ENCODE results near the gene NUMBL. TPM values are rescaled to one million over a fixed set of nuclear protein-coding genes. Genes with fewer than 3 reads are reported as not detected.
"Not testable (repeated sequence)": the region's sequence is repeated elsewhere in the genome, so short reads cannot be mapped to it uniquely, and the experiment has no call there.

The NUMBL gene
- total RNA-seq, 1 donor from 2014 or later: 18.2 TPM

DNA sequence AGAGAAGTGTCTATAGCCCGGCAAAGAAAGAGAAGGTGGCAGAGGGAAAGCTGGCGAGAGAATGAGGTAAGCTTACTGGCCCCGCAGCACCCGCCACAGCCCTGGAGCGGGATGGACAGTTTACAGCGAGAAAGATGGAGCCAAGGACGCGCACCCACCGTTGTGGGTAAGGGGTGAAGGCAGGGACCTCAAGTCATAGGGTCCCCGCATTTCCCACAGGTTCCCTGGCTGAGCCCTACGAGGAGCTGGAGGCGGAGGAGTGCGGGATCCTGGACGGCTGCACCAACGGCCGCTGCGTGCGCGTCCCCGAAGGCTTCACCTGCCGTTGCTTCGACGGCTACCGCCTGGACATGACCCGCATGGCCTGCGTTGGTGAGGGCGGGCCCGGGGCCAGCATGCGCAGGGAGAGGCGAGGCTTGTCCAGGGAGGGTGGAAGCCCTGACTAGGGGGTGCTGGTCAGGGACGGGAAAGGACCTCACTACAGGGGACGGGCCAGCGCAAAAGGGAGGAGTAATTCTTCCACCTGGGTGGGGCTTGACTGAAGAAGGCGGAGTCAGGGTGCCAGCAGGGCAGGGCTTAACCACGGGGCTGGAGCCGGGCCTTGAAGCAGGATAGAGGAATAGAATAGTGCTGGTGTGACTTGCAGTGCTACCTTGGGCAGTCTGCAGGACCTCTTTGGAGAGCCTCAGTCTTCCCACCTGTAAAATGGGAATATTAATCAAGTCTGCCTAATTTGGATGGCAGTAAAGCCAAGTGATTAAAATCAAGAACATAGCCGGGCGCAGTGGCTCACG lies 62.8 kb downstream of the NUMBL start:
- no peak for DNase-seq

DNA sequence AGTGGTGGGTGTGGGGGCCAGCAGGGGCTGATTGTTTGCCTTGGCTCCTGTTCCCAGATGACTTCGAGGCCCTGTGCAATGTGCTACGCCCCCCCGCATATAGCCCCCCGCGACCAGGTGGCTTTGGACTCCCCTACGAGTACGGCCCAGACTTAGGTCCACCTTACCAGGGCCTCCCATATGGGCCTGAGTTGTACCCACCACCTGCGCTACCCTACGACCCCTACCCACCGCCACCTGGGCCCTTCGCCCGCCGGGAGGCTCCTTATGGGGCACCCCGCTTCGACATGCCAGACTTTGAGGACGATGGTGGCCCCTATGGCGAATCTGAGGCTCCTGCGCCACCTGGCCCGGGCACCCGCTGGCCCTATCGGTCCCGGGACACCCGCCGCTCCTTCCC lies 63.5 kb downstream of the NUMBL start:
- no peak for DNase-seq

DNA sequence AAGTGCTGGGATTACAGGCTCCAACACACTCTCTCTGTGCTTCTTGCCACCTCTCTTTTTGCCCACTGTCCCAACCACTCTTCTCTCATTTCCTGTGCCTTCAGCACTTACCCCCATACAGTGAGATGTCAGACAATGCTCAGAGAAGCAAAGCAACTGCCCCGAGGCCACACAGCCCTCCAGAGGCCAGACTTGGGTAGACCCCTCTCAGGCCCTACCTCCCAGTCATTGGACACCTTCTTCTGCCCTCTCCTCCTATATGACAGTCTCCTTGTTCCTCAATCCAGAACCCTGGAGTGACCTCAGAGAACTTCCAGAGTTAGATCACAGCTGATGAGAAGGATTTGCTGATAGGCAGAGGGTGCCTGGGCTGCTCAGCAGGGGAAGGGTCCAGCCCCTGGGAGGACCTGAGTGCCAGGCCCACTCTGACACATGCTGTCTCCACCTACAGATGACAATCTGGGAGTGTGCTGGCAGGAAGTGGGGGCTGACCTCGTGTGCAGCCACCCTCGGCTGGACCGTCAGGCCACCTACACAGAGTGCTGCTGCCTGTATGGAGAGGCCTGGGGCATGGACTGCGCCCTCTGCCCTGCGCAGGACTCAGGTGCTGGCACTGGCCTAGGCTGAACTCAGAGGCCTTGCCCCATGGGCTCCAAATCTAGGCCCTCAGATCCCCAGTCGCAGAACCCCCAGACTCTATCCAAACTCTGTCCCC lies 64.9 kb downstream of the NUMBL start:
- DNase-seq: no peak

DNA sequence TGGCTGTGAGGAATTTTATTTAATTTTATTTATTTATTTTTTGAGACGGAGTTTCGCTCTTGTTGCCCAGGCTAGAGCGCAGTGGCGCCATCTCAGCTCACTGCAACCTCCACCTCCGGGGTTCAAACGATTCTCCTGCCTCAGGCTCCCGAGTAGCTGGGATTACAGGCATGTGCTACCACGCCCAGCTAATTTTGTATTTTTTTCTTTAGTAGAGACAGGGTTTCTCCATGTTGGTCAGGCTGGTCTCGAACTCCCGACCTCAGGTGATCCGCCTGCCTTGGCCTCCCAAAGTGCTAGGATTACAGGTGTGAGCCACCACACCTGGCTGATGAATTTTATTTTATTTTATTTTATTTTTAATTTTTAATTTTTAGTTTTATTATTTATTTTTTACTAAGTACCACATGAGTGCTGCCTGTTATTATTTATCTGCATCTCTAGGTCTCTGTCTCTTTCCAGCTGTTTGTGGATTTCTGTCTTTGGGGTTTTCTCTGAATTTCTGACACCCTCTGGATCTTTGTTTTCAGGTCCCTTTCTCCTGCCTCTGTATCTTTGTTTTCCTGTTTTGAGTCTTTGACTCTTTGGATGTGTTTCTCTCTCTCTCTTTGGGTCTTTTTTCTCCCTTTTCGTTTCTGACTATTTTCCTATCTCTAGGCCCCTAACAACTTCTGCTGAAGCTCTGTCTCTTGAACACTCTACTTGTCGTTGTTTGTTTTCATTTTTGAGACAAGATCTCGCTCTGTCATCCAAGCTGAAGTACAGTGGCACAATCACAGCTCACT lies 65.9 kb downstream of the NUMBL start:
- not testable (repeated sequence) for DNase-seq

DNA sequence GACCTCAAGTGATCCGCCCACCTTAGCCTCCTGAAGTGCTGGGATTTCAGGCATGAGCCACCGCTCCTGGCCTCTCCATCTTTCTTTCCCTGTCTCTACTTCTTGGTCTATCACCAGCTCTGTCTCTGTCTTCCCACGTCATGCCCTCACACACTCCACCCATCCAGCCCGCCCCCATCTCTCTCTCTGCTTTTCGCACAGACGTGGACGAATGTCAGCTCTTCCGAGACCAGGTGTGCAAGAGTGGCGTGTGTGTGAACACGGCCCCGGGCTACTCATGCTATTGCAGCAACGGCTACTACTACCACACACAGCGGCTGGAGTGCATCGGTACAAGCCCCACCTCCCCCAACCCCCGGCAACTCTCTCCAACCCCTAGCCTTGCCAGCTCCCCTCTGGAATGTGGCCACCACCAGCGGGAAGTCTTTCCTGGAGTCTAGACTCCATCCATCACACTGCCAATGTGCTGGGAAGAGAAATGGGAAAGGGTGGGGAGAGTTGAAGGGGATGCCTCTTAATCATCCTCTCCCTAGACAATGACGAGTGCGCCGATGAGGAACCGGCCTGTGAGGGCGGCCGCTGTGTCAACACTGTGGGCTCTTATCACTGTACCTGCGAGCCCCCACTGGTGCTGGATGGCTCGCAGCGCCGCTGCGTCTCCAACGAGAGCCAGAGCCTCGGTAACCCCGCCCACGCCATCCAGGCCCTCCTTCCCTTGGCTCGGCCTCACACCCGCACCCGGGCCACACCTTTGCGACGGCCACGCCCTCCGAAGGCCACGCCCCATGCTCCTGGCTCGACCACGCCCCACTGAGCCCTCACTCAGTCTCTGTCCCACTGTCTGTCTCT lies 66.8 kb downstream of the NUMBL start:
- no peak for DNase-seq

DNA sequence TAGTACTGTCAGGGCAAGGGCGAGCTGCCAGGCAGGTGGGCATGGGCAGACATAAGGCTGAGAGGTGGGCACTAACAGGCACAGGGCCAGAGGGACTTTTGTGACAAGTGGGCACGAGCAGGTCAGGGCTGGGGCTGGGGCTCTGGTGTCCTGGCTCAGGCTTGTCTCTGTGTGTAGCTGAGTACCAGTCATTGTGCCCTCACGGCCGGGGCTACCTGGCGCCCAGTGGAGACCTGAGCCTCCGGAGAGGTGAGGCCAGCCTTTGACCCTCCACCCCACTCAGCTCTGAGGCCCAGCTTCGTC lies 67.7 kb downstream of the NUMBL start:
- no peak for DNase-seq

DNA sequence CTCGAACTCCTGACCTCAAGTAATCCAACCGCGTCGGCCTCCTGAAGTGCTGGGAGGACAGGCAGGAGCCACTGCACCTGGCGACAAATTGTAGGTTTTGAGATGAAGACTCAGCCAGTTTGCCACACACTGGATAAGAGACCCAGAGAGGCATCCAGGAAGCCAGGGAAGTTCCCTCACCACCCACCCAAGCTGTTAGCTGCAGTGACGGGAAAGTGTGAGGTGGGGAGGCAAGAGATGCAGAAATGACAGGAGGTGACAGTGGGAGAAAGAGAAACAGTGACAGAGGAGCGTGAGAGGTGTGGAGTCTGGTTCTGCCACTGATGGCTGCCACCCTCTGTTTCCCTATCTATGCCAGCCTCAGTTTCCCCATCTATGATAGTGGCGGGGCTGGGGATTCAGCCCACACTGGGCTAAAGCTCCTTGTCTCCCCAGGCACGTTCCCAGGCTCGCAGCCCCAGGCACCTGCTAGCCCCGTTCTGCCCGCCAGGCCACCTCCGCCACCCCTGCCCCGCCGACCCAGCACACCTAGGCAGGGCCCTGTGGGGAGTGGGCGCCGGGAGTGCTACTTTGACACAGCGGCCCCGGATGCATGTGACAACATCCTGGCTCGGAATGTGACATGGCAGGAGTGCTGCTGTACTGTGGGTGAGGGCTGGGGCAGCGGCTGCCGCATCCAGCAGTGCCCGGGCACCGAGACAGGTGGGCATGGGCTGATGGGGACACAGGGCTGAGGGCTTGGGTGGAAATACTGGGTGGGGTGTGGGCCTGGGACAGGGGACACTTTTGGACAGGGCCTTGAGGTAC lies 68.3 kb downstream of the NUMBL start:
- DNase-seq: no peak

DNA sequence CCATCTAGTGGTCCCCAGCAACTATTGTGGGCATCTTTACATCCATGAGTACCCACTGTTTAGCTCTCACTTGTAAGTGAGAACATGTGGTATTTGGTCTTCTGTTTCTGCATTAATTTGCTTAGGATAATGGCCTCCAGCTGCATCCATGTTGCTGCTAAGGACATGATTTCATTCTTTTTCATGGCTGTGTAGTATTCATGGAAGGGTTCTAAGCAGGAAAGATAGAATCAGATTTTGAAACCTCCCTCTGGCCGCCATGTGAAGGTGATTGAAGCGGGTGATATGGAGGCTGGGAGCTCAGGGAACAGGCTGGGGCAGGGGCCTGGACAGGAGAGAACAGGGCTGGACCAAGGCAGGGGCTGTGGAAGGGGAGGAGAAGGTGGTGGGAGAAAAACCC lies 69.2 kb downstream of the NUMBL start:
- no peak for DNase-seq

DNA sequence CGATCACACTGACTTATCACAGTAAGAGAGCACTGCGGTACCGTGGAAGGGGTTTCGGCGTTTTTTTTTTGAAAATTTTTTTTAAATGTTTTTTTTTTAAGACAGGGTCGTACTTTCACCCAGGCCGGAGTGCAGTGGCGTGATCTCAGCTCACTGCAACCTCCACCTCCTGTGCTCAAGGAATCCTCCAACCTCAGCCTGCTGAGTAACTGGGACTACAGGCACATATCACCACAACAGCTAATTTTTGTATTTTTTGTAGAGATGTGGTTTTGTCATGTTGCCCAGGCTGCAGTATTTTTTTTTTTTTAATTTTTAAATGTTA lies 70.3 kb downstream of the NUMBL start:
- DNase-seq: no peak

DNA sequence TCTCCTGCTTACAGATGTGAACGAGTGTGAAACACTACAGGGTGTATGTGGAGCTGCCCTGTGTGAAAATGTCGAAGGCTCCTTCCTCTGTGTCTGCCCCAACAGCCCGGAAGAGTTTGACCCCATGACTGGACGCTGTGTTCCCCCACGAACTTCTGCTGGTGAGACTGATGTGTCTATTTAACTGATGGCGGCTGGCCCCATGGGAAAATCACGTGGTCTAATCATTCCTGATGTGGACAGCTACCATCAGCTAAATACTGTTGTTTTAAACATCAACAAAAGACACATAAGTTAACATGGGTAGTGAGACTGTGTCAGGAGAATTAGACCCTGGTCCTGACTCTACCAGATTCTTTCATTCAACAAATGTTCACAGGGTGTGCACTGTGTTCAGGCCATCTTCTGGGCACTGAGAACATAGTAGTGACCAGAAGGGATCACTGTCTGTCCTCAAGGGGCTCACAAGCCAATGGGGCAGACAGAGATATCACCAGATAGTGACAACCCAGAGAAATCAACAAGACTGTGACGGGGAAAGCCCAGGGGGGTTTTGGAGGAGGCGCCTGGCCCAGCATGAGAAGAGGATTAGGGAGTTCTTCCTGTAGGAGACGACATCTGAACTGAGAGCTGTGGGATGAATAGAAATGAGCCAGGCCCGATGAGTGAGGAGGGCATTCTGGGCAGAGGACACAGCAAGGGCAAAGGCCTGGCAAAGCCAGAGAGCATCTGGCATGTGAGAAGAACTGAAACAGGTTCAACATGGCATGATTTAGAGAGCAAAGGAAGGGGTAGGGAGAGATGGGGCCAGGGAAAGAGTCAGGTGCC lies 70.9 kb downstream of the NUMBL start:
- DNase-seq: no peak

DNA sequence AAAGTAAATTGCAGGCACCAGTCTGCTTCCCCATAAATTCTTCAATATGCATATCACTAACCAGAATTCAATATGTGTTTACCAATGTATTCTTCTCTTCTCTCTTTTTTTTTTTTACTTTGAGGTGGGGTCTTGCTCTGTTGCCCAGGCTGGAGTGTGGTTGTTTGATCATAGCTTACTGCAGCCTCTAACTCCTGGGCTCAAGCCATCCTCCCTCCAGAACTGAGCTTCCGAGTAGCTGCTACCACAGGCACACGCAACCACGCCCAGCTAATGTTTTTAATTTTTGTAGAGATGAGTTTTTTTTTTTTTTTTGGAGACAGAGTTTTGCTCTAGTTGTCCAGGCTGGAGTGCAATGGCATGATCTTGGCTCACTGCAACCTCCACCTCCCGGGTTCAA lies 72.5 kb downstream of the NUMBL start:
- DNase-seq: no peak

DNA sequence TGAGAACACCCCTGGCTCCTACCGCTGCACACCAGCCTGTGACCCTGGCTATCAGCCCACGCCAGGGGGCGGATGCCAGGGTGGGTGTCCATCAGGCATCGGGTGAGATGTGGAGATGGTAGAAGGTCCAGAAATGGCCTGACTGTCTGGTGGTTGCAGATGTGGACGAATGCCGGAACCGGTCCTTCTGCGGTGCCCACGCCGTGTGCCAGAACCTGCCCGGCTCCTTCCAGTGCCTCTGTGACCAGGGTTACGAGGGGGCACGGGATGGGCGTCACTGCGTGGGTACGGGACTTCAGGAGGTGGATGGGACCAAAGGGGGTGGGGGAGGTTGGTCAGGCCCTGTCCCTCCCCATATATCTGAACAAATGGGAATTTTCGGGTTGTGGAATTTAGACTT lies 73.5 kb downstream of the NUMBL start:
- DNase-seq: no peak

DNA sequence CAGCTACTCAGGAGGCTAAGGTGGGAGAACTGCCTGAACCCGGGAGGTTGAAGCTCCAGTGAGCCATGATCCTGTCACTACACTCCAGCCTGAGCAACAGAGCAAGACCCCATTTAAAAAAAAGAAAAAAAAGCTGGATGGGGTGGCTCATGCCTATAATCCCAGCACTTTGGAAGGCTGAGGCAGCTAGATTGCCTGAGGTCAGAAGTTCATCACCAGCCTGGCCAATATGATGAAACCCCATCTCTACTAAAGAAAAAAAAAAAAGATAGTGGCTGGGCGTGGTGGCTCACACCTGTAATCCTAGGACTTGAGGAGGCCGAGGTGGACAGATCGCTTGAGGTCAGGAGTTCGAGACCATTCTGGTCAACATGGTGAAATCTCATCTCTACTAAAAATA lies 74.3 kb downstream of the NUMBL start:
- DNase-seq: no peak

Small RNAs within 50 kb of the gene (small RNA-seq; reads per million reads assigned to genes)
- gene RNU6-195P: not detected

Other genes with a start within 250 kb of the NUMBL start
- 9.8 TPM for gene SERTAD3, start 246.3 kb downstream of the NUMBL start, total RNA-seq
- gene BLVRB, start 224.9 kb downstream of the NUMBL start, total RNA-seq: 16.5 TPM
- 27.5 TPM for gene SPTBN4, start 223.7 kb downstream of the NUMBL start, total RNA-seq
- 4.1 TPM for gene SHKBP1, start 113.8 kb downstream of the NUMBL start, total RNA-seq
- 18.9 TPM for gene LTBP4, start 89.3 kb downstream of the NUMBL start, total RNA-seq
- gene COQ8B, start 26.2 kb upstream of the NUMBL start, total RNA-seq: 28.2 TPM
- 10.0 TPM for gene ITPKC, start 26.5 kb upstream of the NUMBL start, total RNA-seq
- gene ACTMAP, start 59.8 kb upstream of the NUMBL start, total RNA-seq: 0.31 TPM
- gene SNRPA, start 60.6 kb upstream of the NUMBL start, total RNA-seq: 17.0 TPM
- gene MIA, start 84.9 kb upstream of the NUMBL start, total RNA-seq: not detected
- gene RAB4B, start 87.6 kb upstream of the NUMBL start, total RNA-seq: 8.6 TPM
- 46.9 TPM for gene EGLN2, start 108.5 kb upstream of the NUMBL start, total RNA-seq
- gene CYP2A6, start 159.8 kb upstream of the NUMBL start, total RNA-seq: not detected
- 0.78 TPM for gene CYP2A7, start 191.6 kb upstream of the NUMBL start, total RNA-seq